Tibial artery (tissue), 4 donors: Measurements from ENCODE around the gene PFN1.

Source experiments
- DNase-seq, 2 donors: peaks; one replicate each; pipeline ENCODE4 v3.0.0-alpha.2; 2019
- H3K27ac ChIP-seq, 2 donors: fragments of 200-600 bp; sonication (generic) in 1 of 2; 1 replicate in 1 of 2; 2 replicates in 1 of 2; pipeline ENCODE4 v1.5.1; 2018 to 2019; ENCODE audit warnings: mild to moderate bottlenecking in 1 of 2
- H3K27me3 ChIP-seq, 2 donors: fragments of 200-600 bp; sonication (generic) in 1 of 2; one replicate each; pipeline versions ENCODE4 v1.5.1 to v1.6.0; 2016 to 2019
- H3K36me3 ChIP-seq, 3 donors: fragments of 200-600 bp; sonication (generic) in 2 of 3; one replicate each; pipeline ENCODE4 v1.5.1; 2016 to 2019; ENCODE audit warnings: mild to moderate bottlenecking in 2 of 3
- H3K4me1 ChIP-seq, 4 donors: fragments of 200-600 bp; sonication (generic) in 2 of 4; 1 replicate in 3 of 4; 2 replicates in 1 of 4; pipeline ENCODE4 v1.5.1; 2016 to 2019
- H3K4me3 ChIP-seq, 2 donors: fragments of 200-600 bp; sonication (generic) in 1 of 2; 1 replicate in 1 of 2; 2 replicates in 1 of 2; pipeline ENCODE4 v1.5.1; 2018 to 2019; ENCODE audit warnings: mild to moderate bottlenecking in 2 of 2
- H3K9me3 ChIP-seq, 3 donors: fragments of 200-600 bp; sonication (generic) in 1 of 3; one replicate each; pipeline ENCODE4 v1.5.1; 2016 to 2019
- intact Hi-C: fragments of 100-400 bp; cut with DNase I; formaldehyde crosslinking; loops from one replicate; pipeline ENCODE4 v1.15.0; 2023; ENCODE audit warnings: low total_unique reads
- TF ChIP-seq, protein P1 (sequence below), 2 experiments: fragments of 200-600 bp in 1 of 2; fragments of 450-650 bp in 1 of 2; IDR thresholded peaks; one replicate each; pipeline ENCODE4 v1.5.1; 2017 to 2019; ENCODE audit warnings: antibody characterized with exemption in 2 of 2, mild to moderate bottlenecking in 1 of 2, moderate library complexity in 1 of 2

Gene PFN1

DNA sequence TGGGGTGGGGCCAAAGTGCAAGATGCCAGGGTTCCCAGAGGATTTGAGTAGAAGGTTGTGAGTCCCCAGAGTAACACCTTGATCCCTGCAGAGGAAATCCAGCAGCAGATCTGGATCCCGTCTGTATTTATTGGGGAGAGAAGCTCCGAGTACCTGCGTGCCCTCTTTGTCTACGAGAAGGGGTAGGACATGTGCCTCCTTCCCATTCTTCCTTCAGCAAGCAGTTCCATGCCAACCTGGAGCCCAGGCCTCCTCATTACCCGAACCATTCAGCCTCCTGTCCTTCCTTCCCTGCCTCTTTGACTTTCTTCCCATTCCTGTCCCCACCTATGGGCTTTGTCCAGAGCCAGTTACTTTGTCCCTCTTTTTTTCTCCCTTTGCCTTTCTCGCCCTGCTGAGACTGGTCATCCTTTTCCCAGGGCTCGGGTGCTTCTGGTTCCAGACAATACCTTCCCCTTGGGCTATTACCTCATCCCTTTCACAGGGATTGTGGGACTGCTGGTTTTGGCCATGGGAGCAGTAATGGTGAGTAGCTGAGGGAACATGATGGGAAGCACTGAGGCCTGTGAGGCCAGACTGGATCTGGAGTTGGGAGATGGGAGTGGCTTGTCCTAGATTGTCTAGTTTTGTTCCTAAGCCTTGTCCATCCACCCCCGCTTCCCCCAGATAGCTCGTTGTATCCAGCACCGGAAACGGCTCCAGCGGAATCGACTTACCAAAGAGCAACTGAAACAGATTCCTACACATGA lies 5.4 kb downstream of the PFN1 start:
- peak in 1 of 2 donors; percentile 41 for DNase-seq
- H3K27me3 ChIP-seq: no peaks in the 10 kb centered on the region
- no peak overlapping the region for H3K4me3 ChIP-seq
- intact Hi-C loops: no loop called here
- H3K36me3 ChIP-seq: peaks cover 46 to 55% (median 46%) of the 10 kb centered on the region in 3 donors
- H3K9me3 ChIP-seq: no peaks in the 10 kb centered on the region
- peaks cover 9 to 71% (median 60%) of the 10 kb centered on the region in 4 donors for H3K4me1 ChIP-seq
- H3K27ac ChIP-seq: peak overlapping the region; percentile 95 to 99
- TF ChIP-seq, protein P1, sequence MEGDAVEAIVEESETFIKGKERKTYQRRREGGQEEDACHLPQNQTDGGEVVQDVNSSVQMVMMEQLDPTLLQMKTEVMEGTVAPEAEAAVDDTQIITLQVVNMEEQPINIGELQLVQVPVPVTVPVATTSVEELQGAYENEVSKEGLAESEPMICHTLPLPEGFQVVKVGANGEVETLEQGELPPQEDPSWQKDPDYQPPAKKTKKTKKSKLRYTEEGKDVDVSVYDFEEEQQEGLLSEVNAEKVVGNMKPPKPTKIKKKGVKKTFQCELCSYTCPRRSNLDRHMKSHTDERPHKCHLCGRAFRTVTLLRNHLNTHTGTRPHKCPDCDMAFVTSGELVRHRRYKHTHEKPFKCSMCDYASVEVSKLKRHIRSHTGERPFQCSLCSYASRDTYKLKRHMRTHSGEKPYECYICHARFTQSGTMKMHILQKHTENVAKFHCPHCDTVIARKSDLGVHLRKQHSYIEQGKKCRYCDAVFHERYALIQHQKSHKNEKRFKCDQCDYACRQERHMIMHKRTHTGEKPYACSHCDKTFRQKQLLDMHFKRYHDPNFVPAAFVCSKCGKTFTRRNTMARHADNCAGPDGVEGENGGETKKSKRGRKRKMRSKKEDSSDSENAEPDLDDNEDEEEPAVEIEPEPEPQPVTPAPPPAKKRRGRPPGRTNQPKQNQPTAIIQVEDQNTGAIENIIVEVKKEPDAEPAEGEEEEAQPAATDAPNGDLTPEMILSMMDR (IDR thresholded peaks at IDR 0.05): no peak

DNA sequence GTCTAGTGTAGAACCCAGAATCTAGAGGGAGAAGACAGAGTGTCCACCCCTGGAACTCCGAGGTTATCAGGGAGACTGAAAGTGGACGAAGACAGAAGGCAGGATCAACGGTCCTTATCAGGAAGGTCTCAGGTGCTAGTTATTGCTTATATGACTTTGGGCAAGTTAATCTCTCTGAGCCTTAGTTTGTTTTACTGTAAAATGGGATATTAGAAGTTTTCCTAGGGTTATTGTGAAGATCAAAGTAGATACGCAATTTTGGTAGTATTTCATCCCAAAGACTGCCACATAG lies 7.1 kb downstream of the PFN1 start:
- intact Hi-C loops: no loop called here
- peak overlapping the region; percentile 85 for H3K27ac ChIP-seq
- H3K27me3 ChIP-seq: no peaks in the 10 kb centered on the region
- TF ChIP-seq, protein P1 (IDR thresholded peaks at IDR 0.05): no peak
- H3K9me3 ChIP-seq: no peaks in the 10 kb centered on the region
- H3K36me3 ChIP-seq: peaks cover 51 to 67% (median 54%) of the 10 kb centered on the region in 3 donors
- H3K4me1 ChIP-seq: peaks cover 9 to 67% (median 55%) of the 10 kb centered on the region in 4 donors
- DNase-seq: no peak
- H3K4me3 ChIP-seq: peak overlapping the region; percentile 83 to 91

DNA sequence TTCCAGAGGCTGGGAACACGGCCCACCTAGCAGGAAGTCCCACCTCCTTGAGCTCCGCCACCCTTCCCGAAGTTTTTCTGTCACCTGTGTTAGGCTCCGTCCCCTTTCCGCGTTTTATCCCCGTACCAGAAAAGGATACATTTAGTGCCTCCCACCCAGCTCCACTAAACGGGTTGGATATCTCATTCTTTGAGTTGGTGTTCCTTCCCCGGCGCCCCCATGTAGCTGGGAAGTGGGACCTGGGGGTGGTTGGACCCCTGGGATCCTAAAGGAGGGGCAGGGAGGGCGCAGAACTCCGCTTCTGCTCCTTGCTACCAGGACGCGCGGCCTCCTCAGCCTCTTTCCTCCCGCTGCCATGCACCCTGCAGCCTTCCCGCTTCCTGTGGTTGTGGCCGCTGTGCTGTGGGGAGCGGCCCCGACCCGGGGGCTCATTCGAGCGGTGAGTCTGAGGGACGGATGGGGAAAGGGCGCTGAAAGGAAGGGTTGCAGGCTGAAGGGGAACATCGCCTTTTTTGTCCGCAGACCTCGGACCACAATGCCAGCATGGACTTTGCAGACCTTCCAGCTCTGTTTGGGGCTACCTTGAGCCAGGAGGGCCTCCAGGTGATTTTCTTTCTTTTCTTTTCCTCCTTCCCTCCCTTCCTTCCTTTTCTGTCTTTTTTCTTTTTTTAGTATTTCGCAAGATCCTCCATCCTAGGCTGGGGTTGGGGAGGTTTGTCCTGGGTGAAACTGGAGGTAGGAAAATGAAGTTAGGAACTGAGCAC lies 7.6 kb downstream of the PFN1 start:
- peaks cover 46 to 67% (median 49%) of the 10 kb centered on the region in 3 donors for H3K36me3 ChIP-seq
- H3K27ac ChIP-seq: peak overlapping the region; percentile 85
- H3K27me3 ChIP-seq: no peaks in the 10 kb centered on the region
- H3K4me3 ChIP-seq: peak overlapping the region; percentile 83 to 91
- TF ChIP-seq, protein P1 (IDR thresholded peaks at IDR 0.05): no peak
- peaks cover 6 to 61% (median 50%) of the 10 kb centered on the region in 4 donors for H3K4me1 ChIP-seq
- H3K9me3 ChIP-seq: no peaks in the 10 kb centered on the region
- intact Hi-C loops: no loop called here
- peak in 1 of 2 donors; percentile 84 for DNase-seq

DNA sequence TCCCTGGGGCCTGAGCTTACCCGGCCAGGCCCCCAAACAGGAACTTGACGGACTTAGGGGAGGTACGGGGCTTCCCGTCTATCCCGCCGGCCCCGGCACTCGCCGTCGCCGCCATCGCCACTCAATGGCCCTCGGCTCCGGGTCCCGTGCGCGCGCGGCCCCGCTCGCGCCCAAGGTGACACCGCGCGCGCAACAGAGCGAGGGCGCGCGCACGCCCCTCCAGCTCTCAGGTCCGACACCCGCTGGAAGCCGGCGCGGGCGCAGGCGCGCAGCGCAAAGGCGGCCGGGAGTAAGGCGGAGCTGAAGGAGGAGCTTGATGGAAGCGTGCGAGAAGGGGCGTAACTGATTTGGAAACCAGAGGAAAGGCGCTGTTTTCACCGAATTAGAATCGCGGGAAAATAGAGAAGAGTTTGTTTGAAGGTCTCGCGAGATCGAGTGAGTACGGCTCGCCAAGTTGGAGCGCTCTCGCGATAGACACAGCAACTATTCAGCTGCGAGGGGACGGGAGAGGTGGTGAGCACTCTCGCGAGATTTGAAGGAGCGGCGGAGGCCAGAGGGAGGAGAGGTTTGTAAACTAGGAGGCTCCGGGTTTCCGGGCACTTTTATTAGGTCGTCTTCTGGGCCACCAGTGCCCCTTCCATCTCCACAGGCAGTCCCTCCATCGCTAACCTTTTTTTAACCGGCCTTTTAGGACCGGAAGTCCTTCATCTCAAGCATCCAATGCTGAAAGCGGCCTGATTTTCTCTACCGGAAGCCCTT lies 8.4 kb downstream of the PFN1 start, which contains the start of the genes RNF167 and SLC25A11:
Gene RNF167 (plus strand): TSS at position 473 of the 759 bp plus-strand sequence. CDS start 642 bp downstream, outside the sequence.
Gene SLC25A11 (minus strand): TSS at position 251 of the 759 bp plus-strand sequence. CDS start 136 bp downstream, at position 115.
- H3K9me3 ChIP-seq: no peaks in the 10 kb centered on the region
- H3K4me1 ChIP-seq: peaks cover 4 to 54% (median 42%) of the 10 kb centered on the region in 4 donors
- intact Hi-C loops: loop anchor here (5.0 kb wide), 1 partner anchor 42 kb away; no protein-coding TSS in a partner anchor

DNA sequence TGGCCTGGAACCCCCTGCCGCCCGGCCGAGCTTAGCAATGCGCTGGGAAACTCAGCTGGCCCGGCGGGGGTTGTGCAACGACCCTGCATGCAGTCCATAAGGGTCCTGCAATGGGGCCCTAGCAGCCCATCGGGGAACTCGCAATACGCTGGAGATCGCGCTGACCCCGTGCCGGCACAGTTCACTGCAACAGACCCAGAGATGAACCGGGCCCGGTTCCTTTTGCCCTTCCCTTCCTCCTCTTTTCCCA lies 8.9 kb downstream of the PFN1 start:
- Histone ChIP-seq H3K27ac (peak overlapping the region; percentile 85), H3K27me3 (no peaks in the 10 kb centered on the region), H3K9me3 (no peaks in the 10 kb centered on the region), H3K4me1 (peaks cover 4 to 49% (median 38%) of the 10 kb centered on the region in 4 donors), H3K4me3 (peak overlapping the region; percentile 83 to 91), H3K36me3 (peaks cover 36 to 58% (median 39%) of the 10 kb centered on the region in 3 donors)
- intact Hi-C loops: loop anchor here (5.0 kb wide), 1 partner anchor 43 kb away; no protein-coding TSS in a partner anchor
- TF ChIP-seq, protein P1 (IDR thresholded peaks at IDR 0.05): no peak
- DNase-seq: no peak

More for the DNA sequence above, 8.4 kb downstream of the PFN1 start, which contains the start of the genes RNF167 and SLC25A11:
- DNase-seq: peak; percentile 95 to 98
- peaks cover 41 to 63% (median 44%) of the 10 kb centered on the region in 3 donors for H3K36me3 ChIP-seq
- H3K27me3 ChIP-seq: no peaks in the 10 kb centered on the region
- H3K27ac ChIP-seq: peak within 1 kb of the TSS; percentile 85
- peak within 1 kb of the TSS; percentile 83 to 91 for H3K4me3 ChIP-seq
- TF ChIP-seq, protein P1 (IDR thresholded peaks at IDR 0.05): no peak
